Thoracic aorta (tissue), 2 donors: ENCODE results near the gene RAB40AL. TPM values are rescaled to one million over a fixed set of nuclear protein-coding genes. Genes with fewer than 3 reads are reported as not detected.
"Not testable (repeated sequence)": the region's sequence is repeated elsewhere in the genome, so short reads cannot be mapped to it uniquely, and the experiment has no call there.

ENCODE experiments used
- ATAC-seq: fragments of 150-250 bp; one replicate; pipeline ENCODE4 v1.8.0; 2017; ENCODE audit warnings: low read depth; ENCODE audit not compliant: insufficient number of reproducible peaks, low FRiP score
- DNase-seq: peaks from one replicate; pipeline ENCODE4 v3.0.0-alpha.2; 2020; ENCODE audit warnings: low spot score
- H3K27ac ChIP-seq, 2 donors: fragments of 200-600 bp; sonication (generic); 1 replicate in 1 of 2; 2 replicates in 1 of 2; pipeline ENCODE4 v1.5.1; 2016; ENCODE audit warnings: mild to moderate bottlenecking in 2 of 2, moderate library complexity in 2 of 2
- H3K27me3 ChIP-seq: fragments of 200-600 bp; sonication (generic); replicated peaks from 2 replicates; pipeline ENCODE4 v1.6.0; 2016; ENCODE audit warnings: mild to moderate bottlenecking; ENCODE audit not compliant: insufficient read depth
- H3K36me3 ChIP-seq: fragments of 200-600 bp; sonication (generic); one replicate; pipeline ENCODE4 v1.5.1; 2016
- H3K4me1 ChIP-seq, 2 donors: fragments of 200-600 bp; sonication (generic); 1 replicate in 1 of 2; 2 replicates in 1 of 2; pipeline versions ENCODE4 v1.5.1 to v1.6.0; 2016; ENCODE audit warnings: low read depth in 2 of 2, mild to moderate bottlenecking in 1 of 2; ENCODE audit not compliant: control insufficient read depth in 1 of 2
- H3K4me3 ChIP-seq: fragments of 200-600 bp; sonication (generic); 2 replicates; pipeline ENCODE4 v1.5.1; 2016; ENCODE audit warnings: mild to moderate bottlenecking
- H3K9me3 ChIP-seq: fragments of 200-600 bp; sonication (generic); 2 replicates; pipeline ENCODE4 v1.5.1; 2016
- CTCF ChIP-seq: fragments of 200-600 bp; sonication (generic); IDR thresholded peaks from one replicate; pipeline ENCODE4 v1.5.1; 2019; ENCODE audit warnings: antibody characterized with exemption
- total RNA-seq, 2 donors: library from RNA; depleted of rRNA; stranded (reverse); fragments of >200 nt; gene quantifications; one replicate each; pipeline versions ENCODE4 v1.1.0 to v1.2.3, GENCODE V29; 2016

RAB40AL gene
- total RNA-seq, result 1 to 10 TPM; 1.2 to 1.4 TPM

GRCh38 chrX:102936972-102937371, at the start of gene RAB40AL:
Gene RAB40AL, plus strand, starts transcription at chrX:102937272. Its CDS starts 47 bp downstream, at chrX:102937319.
- not testable (repeated sequence) for H3K27ac ChIP-seq, ATAC-seq, H3K36me3 ChIP-seq, H3K4me1 ChIP-seq, DNase-seq, H3K9me3 ChIP-seq, H3K4me3 ChIP-seq, H3K27me3 ChIP-seq

GRCh38 chrX:102887687-102888086, 49.4 kb upstream of the RAB40AL start:
- ATAC-seq (no peak), DNase-seq (no peak)
- no peaks in the 10 kb centered on the region for H3K4me1 ChIP-seq
- no peaks in the 10 kb centered on the region for H3K36me3 ChIP-seq
- no peaks in the 10 kb centered on the region for H3K9me3 ChIP-seq
- no peak for TF ChIP-seq CTCF
- H3K4me3 ChIP-seq, result no peak overlapping the region
- H3K27ac ChIP-seq, result no peak overlapping the region
- no peaks in the 10 kb centered on the region for H3K27me3 ChIP-seq

- H3K4me3 ChIP-seq, result no peak overlapping the region
- ATAC-seq (no peak), DNase-seq (no peak)
- no peak overlapping the region for H3K27ac ChIP-seq
- H3K27me3 ChIP-seq, result no peaks in the 10 kb centered on the region
- no peaks in the 10 kb centered on the region for H3K4me1 ChIP-seq
- no peaks in the 10 kb centered on the region for H3K36me3 ChIP-seq
- TF ChIP-seq CTCF, result no peak
- no peaks in the 10 kb centered on the region for H3K9me3 ChIP-seq
Observed at GRCh38 chrX:102892103-102892502, 45.0 kb upstream of the RAB40AL start.

- no peaks in the 10 kb centered on the region for H3K4me1 ChIP-seq
- H3K36me3 ChIP-seq, result no peaks in the 10 kb centered on the region
- no peaks in the 10 kb centered on the region for H3K27me3 ChIP-seq
- no peak overlapping the region for H3K27ac ChIP-seq
- ATAC-seq (no peak), DNase-seq (peak; percentile 3)
- peak; percentile 45 for TF ChIP-seq CTCF
- H3K4me3 ChIP-seq, result no peak overlapping the region
- H3K9me3 ChIP-seq, result no peaks in the 10 kb centered on the region
Observed at GRCh38 chrX:102899940-102900916, 36.8 kb upstream of the RAB40AL start.

GRCh38 chrX:102902355-102902754, 34.7 kb upstream of the RAB40AL start:
- no peaks in the 10 kb centered on the region for H3K9me3 ChIP-seq
- H3K4me1 ChIP-seq, result no peaks in the 10 kb centered on the region
- H3K27me3 ChIP-seq, result no peaks in the 10 kb centered on the region
- TF ChIP-seq CTCF, result no peak
- H3K4me3 ChIP-seq, result no peak overlapping the region
- no peaks in the 10 kb centered on the region for H3K36me3 ChIP-seq
- no peak overlapping the region for H3K27ac ChIP-seq
- ATAC-seq, result no peak
- DNase-seq, result no peak
